ENCODE measurements around the gene GLI3. TPM values are rescaled to one million over a fixed set of nuclear protein-coding genes. Genes with fewer than 3 reads are reported as not detected.

GLI3 gene
- total and polyA plus RNA-seq, 2 of the 8 experiments (the other 6 are each of a cell fraction or from before 2014, with no cell fraction given) = 8.0 to 31.1 TPM

DNA sequence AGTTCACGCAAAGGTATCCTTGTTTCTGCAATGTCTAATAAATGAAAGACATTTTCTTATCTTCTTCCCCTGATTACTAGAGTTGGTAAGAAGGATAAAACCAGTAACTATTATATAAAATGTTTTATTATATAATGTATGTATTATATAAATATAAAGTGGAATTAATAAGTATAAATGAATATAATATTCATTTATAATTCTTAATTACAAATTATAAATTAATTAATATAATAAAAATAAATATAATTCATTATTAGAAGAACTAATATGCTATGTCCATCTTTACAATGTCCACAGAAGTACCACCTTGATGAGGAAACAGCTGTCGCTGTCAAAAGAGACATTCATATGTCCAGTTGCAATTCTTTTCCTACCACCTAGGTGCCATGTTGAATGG, 177.7 kb downstream of the GLI3 start (continued):
- TF ChIP-seq, protein P1, sequence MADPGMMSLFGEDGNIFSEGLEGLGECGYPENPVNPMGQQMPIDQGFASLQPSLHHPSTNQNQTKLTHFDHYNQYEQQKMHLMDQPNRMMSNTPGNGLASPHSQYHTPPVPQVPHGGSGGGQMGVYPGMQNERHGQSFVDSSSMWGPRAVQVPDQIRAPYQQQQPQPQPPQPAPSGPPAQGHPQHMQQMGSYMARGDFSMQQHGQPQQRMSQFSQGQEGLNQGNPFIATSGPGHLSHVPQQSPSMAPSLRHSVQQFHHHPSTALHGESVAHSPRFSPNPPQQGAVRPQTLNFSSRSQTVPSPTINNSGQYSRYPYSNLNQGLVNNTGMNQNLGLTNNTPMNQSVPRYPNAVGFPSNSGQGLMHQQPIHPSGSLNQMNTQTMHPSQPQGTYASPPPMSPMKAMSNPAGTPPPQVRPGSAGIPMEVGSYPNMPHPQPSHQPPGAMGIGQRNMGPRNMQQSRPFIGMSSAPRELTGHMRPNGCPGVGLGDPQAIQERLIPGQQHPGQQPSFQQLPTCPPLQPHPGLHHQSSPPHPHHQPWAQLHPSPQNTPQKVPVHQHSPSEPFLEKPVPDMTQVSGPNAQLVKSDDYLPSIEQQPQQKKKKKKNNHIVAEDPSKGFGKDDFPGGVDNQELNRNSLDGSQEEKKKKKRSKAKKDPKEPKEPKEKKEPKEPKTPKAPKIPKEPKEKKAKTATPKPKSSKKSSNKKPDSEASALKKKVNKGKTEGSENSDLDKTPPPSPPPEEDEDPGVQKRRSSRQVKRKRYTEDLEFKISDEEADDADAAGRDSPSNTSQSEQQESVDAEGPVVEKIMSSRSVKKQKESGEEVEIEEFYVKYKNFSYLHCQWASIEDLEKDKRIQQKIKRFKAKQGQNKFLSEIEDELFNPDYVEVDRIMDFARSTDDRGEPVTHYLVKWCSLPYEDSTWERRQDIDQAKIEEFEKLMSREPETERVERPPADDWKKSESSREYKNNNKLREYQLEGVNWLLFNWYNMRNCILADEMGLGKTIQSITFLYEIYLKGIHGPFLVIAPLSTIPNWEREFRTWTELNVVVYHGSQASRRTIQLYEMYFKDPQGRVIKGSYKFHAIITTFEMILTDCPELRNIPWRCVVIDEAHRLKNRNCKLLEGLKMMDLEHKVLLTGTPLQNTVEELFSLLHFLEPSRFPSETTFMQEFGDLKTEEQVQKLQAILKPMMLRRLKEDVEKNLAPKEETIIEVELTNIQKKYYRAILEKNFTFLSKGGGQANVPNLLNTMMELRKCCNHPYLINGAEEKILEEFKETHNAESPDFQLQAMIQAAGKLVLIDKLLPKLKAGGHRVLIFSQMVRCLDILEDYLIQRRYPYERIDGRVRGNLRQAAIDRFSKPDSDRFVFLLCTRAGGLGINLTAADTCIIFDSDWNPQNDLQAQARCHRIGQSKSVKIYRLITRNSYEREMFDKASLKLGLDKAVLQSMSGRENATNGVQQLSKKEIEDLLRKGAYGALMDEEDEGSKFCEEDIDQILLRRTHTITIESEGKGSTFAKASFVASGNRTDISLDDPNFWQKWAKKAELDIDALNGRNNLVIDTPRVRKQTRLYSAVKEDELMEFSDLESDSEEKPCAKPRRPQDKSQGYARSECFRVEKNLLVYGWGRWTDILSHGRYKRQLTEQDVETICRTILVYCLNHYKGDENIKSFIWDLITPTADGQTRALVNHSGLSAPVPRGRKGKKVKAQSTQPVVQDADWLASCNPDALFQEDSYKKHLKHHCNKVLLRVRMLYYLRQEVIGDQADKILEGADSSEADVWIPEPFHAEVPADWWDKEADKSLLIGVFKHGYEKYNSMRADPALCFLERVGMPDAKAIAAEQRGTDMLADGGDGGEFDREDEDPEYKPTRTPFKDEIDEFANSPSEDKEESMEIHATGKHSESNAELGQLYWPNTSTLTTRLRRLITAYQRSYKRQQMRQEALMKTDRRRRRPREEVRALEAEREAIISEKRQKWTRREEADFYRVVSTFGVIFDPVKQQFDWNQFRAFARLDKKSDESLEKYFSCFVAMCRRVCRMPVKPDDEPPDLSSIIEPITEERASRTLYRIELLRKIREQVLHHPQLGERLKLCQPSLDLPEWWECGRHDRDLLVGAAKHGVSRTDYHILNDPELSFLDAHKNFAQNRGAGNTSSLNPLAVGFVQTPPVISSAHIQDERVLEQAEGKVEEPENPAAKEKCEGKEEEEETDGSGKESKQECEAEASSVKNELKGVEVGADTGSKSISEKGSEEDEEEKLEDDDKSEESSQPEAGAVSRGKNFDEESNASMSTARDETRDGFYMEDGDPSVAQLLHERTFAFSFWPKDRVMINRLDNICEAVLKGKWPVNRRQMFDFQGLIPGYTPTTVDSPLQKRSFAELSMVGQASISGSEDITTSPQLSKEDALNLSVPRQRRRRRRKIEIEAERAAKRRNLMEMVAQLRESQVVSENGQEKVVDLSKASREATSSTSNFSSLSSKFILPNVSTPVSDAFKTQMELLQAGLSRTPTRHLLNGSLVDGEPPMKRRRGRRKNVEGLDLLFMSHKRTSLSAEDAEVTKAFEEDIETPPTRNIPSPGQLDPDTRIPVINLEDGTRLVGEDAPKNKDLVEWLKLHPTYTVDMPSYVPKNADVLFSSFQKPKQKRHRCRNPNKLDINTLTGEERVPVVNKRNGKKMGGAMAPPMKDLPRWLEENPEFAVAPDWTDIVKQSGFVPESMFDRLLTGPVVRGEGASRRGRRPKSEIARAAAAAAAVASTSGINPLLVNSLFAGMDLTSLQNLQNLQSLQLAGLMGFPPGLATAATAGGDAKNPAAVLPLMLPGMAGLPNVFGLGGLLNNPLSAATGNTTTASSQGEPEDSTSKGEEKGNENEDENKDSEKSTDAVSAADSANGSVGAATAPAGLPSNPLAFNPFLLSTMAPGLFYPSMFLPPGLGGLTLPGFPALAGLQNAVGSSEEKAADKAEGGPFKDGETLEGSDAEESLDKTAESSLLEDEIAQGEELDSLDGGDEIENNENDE (IDR thresholded peaks at IDR 0.05; ENCODE audit: insufficient replicate concordance, low read length) = no peak
- TF ChIP-seq JUN (IDR thresholded peaks at IDR 0.05; ENCODE audit: low read depth, low read length) (no peak), SP2 (IDR thresholded peaks at IDR 0.05; ENCODE audit: low read length) (no peak), TCF12 (IDR thresholded peaks at IDR 0.05; ENCODE audit: low read depth, low read length) (no peak), ASH2L (IDR thresholded peaks at IDR 0.05; ENCODE audit: low read length) (no peak), SUZ12 (IDR thresholded peaks at IDR 0.05; ENCODE audit: low read length) (no peak)
